SJCRH30 (cell line): ENCODE measurements around the gene FNDC1. TPM values are rescaled to one million over a fixed set of nuclear protein-coding genes. Genes with fewer than 3 reads are reported as not detected.
A peak's percentile ranks its signal among the peaks of the same experiment; 100 is the strongest.

Experiments used
- DNase-seq, 2 experiments: peaks; one replicate each; pipeline ENCODE4 v3.0.0-alpha.2; 2015 to 2020
- H3K27ac ChIP-seq: fragments of 250-450 bp; sonication (Bioruptor Pico); 2 replicates; pipeline ENCODE4 v1.5.1; 2020; ENCODE audit warnings: mild to moderate bottlenecking, moderate library complexity
- H3K27me3 ChIP-seq: fragments of 250-450 bp; sonication (Bioruptor Pico); 2 replicates; pipeline ENCODE4 v1.5.1; 2020; ENCODE audit warnings: mild to moderate bottlenecking, moderate library complexity
- H3K36me3 ChIP-seq: fragments of 250-450 bp; sonication (Bioruptor Pico); 2 replicates; pipeline ENCODE4 v1.5.1; 2020; ENCODE audit warnings: mild to moderate bottlenecking, moderate library complexity
- H3K4me1 ChIP-seq: fragments of 250-450 bp; sonication (Bioruptor Pico); 2 replicates; pipeline ENCODE4 v1.5.1; 2020; ENCODE audit warnings: mild to moderate bottlenecking, moderate library complexity
- H3K4me3 ChIP-seq: fragments of 250-450 bp; sonication (Bioruptor Pico); 2 replicates; pipeline ENCODE4 v1.5.1; 2020; ENCODE audit warnings: mild to moderate bottlenecking, moderate library complexity
- H3K9me3 ChIP-seq: fragments of 250-450 bp; sonication (Bioruptor Pico); replicated peaks from 2 replicates; pipeline ENCODE4 v1.5.1; 2020; ENCODE audit warnings: mild to moderate bottlenecking, moderate library complexity
- total RNA-seq: library from RNA; depleted of rRNA; stranded (reverse); fragments of >200 nt; shearing (Covaris generic); gene quantifications from 2 replicates; pipeline ENCODE4 v1.2.3, GENCODE V29; 2014

The FNDC1 gene
- total RNA-seq, 1 experiment from 2014 or later, result not detected

DNA sequence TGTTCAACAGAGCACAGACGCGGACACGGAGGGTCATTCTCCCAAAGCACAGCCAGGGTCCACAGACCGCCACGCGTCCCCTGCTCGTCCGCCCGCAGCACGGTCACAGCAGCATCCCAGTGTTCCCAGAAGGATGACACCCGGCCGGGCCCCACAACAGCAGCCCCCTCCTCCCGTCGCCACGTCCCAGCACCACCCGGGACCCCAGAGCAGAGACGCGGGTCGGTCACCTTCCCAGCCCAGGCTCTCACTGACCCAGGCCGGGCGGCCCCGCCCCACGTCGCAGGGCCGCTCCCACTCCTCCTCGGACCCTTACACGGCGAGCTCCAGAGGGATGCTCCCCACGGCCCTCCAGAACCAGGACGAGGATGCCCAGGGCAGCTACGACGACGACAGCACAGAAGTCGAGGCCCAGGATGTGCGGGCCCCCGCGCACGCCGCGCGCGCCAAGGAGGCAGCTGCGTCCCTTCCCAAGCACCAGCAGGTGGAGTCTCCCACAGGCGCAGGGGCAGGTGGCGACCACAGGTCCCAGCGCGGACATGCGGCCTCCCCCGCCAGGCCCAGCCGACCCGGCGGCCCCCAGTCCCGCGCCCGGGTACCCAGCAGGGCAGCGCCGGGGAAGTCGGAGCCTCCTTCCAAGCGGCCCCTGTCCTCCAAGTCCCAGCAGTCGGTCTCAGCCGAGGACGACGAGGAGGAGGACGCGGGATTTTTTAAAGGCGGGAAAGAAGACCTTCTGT, 64.3 kb downstream of the FNDC1 start:
- H3K4me3 ChIP-seq, result no peak overlapping the region
- H3K9me3 ChIP-seq, result no peaks in the 10 kb centered on the region
- no peaks in the 10 kb centered on the region for H3K4me1 ChIP-seq
- DNase-seq, result no peak
- no peaks in the 10 kb centered on the region for H3K36me3 ChIP-seq
- no peak overlapping the region for H3K27ac ChIP-seq
- peaks cover 5% of the 10 kb centered on the region; the same call in 1 of the 2 replicates for H3K27me3 ChIP-seq

DNA sequence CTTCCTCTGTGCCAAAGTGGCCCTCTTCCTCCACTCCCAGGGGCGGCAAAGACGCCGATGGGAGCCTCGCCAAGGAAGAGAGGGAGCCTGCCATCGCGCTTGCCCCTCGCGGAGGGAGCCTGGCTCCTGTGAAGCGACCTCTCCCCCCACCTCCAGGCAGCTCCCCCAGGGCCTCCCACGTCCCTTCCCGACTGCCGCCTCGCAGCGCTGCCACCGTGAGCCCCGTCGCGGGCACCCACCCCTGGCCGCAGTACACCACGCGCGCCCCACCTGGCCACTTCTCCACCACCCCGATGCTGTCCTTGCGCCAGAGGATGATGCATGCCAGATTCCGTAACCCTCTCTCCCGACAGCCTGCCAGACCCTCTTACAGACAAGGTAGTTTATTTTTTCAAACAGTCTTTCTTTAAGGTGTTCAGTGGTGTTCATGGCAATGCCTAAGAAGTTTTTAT, 64.9 kb downstream of the FNDC1 start:
- H3K36me3 ChIP-seq, result no peaks in the 10 kb centered on the region
- no peak overlapping the region for H3K4me3 ChIP-seq

GRCh38 chr6:159238920-159239558, 69.8 kb downstream of the FNDC1 start:
- Histone ChIP-seq H3K4me3 (no peak overlapping the region), H3K36me3 (no peaks in the 10 kb centered on the region), H3K27me3 (no peaks in the 10 kb centered on the region), H3K27ac (no peak overlapping the region), H3K4me1 (no peaks in the 10 kb centered on the region), H3K9me3 (no peaks in the 10 kb centered on the region)
- no peak for DNase-seq

More for the DNA sequence above, 64.9 kb downstream of the FNDC1 start:
- H3K9me3 ChIP-seq, result no peaks in the 10 kb centered on the region
- H3K27ac ChIP-seq, result no peak overlapping the region
- no peak for DNase-seq
- peaks cover 5% of the 10 kb centered on the region; the same call in 1 of the 2 replicates for H3K27me3 ChIP-seq
- H3K4me1 ChIP-seq, result no peaks in the 10 kb centered on the region

- no peak for DNase-seq
- H3K4me1 ChIP-seq, result no peaks in the 10 kb centered on the region
- H3K36me3 ChIP-seq, result no peaks in the 10 kb centered on the region
- H3K27ac ChIP-seq, result no peak overlapping the region
- H3K27me3 ChIP-seq, result no peaks in the 10 kb centered on the region
- H3K9me3 ChIP-seq, result no peaks in the 10 kb centered on the region
- no peak overlapping the region for H3K4me3 ChIP-seq
Measured at GRCh38 chr6:159249128-159249527, 79.9 kb downstream of the FNDC1 start.

GRCh38 chr6:159249752-159250151, 80.6 kb downstream of the FNDC1 start:
- Histone ChIP-seq H3K4me3 (no peak overlapping the region), H3K27ac (no peak overlapping the region), H3K36me3 (no peaks in the 10 kb centered on the region), H3K4me1 (no peaks in the 10 kb centered on the region), H3K9me3 (no peaks in the 10 kb centered on the region), H3K27me3 (no peaks in the 10 kb centered on the region)
- DNase-seq, result peak in 1 of 2 experiments; percentile 2

DNA sequence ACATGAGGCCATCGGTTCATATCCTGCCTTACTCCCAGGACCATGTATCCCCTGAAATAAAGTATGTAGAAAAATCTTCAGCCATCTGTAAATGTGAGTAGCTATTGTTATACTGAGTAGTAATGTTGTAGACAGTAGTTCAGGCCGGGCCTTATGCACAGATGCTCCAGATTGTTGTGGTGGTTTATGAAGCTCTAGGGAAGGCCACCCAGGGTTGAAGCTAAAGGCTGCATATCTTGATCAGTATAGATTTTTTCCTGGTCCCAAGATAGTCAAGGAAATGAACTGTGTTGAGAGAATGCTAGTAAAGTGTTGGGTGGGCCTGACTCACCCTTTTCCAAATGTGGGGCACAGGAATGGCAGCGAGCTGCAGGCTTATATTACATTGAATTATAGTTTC, 81.4 kb downstream of the FNDC1 start:
- H3K36me3 ChIP-seq, result no peaks in the 10 kb centered on the region
- H3K4me3 ChIP-seq, result no peak overlapping the region
- no peaks in the 10 kb centered on the region for H3K9me3 ChIP-seq
- H3K27ac ChIP-seq, result no peak overlapping the region
- no peaks in the 10 kb centered on the region for H3K4me1 ChIP-seq
- no peaks in the 10 kb centered on the region for H3K27me3 ChIP-seq
- no peak for DNase-seq

DNA sequence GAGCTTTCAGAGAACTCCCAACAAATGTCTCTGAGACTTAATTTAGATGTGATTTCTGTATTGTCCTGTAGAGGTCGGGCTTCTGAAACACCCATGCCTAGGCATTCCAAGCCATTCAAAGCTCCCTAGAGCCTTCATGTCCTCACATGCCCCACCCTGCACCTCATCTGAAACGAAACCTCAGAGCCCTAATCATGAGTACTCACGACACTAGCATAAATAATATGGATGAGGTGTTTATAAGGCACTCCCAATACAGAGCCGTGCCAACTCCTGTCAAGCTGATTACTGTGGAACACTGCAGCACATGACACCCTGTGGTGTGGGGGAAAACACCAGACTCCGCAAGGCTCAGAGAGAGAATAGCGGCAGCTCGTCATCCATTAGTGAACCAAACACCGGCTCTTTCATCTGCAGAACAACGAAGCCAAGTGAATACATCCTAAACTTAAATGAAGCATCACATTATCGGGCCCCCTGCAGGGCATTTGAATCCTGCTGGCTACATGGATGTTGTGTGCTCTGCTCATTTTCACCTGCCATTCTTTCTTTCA, 83.8 kb downstream of the FNDC1 start:
- no peaks in the 10 kb centered on the region for H3K27me3 ChIP-seq
- peak in 1 of 2 experiments; percentile 60 for DNase-seq
- H3K36me3 ChIP-seq, result no peaks in the 10 kb centered on the region
- H3K4me3 ChIP-seq, result no peak overlapping the region
- no peaks in the 10 kb centered on the region for H3K9me3 ChIP-seq
- H3K27ac ChIP-seq, result no peak overlapping the region
- no peaks in the 10 kb centered on the region for H3K4me1 ChIP-seq

- no peak overlapping the region for H3K27ac ChIP-seq
- H3K36me3 ChIP-seq, result no peaks in the 10 kb centered on the region
- H3K4me1 ChIP-seq, result no peaks in the 10 kb centered on the region
- H3K27me3 ChIP-seq, result no peaks in the 10 kb centered on the region
- no peak overlapping the region for H3K4me3 ChIP-seq
- DNase-seq, result no peak
- H3K9me3 ChIP-seq, result no peaks in the 10 kb centered on the region
Measured at GRCh38 chr6:159254186-159254585, 85.0 kb downstream of the FNDC1 start.

- H3K4me1 ChIP-seq, result no peaks in the 10 kb centered on the region
- H3K9me3 ChIP-seq, result no peaks in the 10 kb centered on the region
- H3K27ac ChIP-seq, result no peak overlapping the region
- H3K27me3 ChIP-seq, result no peaks in the 10 kb centered on the region
- no peak overlapping the region for H3K4me3 ChIP-seq
- no peak for DNase-seq
- no peaks in the 10 kb centered on the region for H3K36me3 ChIP-seq
Measured at GRCh38 chr6:159255434-159255951, 86.3 kb downstream of the FNDC1 start.

DNA sequence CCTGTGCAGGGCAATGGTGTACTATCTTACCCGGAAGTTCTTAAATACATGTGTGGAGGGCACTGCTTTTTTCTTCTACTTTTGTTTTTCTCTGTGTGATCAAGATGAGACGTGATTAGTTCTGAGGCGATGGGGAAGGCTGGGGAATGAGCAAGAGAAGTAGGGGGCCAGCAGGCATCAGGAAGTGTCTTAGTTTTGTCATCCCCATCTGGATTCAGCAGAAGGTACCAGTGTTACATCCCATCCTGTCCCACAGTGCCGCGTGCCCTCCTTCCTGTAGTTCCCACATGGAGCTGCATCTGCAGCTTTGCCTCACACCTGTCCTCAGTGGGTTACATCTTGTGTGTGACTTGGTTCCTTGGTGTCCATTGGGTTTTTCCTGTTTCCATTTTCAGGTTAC, 86.9 kb downstream of the FNDC1 start:
- no peak overlapping the region for H3K27ac ChIP-seq
- H3K27me3 ChIP-seq, result 0 out of 2 replicates have a peak, but pooled peaks cover 4% of the 10 kb centered on the region
- no peak for DNase-seq
- H3K4me1 ChIP-seq, result no peaks in the 10 kb centered on the region
- no peaks in the 10 kb centered on the region for H3K36me3 ChIP-seq
- H3K4me3 ChIP-seq, result no peak overlapping the region
- H3K9me3 ChIP-seq, result no peaks in the 10 kb centered on the region

DNA sequence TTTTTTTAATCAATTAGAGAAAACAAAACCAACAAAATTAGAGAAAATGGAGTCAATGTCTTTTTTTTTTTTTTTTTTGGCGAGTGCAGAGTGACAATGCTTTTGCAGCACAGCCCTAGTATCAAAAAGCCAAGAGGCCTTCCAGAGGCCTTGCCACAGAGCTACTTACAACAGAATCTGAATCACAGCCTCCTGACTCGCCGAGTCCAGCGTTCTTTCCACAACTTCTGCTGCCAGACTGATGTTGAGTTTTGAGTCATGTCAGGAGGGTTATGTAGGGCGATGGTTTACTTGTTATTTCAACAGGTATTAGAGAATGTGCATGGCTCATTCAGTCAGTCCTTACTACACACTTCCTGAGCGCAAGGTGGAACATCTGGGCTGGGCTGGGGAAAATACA, 88.6 kb downstream of the FNDC1 start:
- no peaks in the 10 kb centered on the region for H3K9me3 ChIP-seq
- no peak overlapping the region for H3K27ac ChIP-seq
- H3K27me3 ChIP-seq, result peaks cover 7% of the 10 kb centered on the region; the same call in 1 of the 2 replicates
- H3K4me1 ChIP-seq, result no peaks in the 10 kb centered on the region
- H3K36me3 ChIP-seq, result no peaks in the 10 kb centered on the region
- no peak overlapping the region for H3K4me3 ChIP-seq
- DNase-seq, result no peak

GRCh38 chr6:159259441-159260125, 90.4 kb downstream of the FNDC1 start:
- Histone ChIP-seq H3K36me3 (no peaks in the 10 kb centered on the region), H3K4me3 (no peak overlapping the region), H3K4me1 (no peaks in the 10 kb centered on the region), H3K27me3 (peaks cover 7% of the 10 kb centered on the region; the same call in 1 of the 2 replicates), H3K9me3 (no peaks in the 10 kb centered on the region), H3K27ac (no peak overlapping the region)
- DNase-seq, result no peak

- DNase-seq, result no peak
- Histone ChIP-seq H3K27ac (no peak overlapping the region), H3K4me3 (no peak overlapping the region), H3K4me1 (no peaks in the 10 kb centered on the region), H3K9me3 (no peaks in the 10 kb centered on the region), H3K36me3 (no peaks in the 10 kb centered on the region), H3K27me3 (peaks cover 7% of the 10 kb centered on the region; the same call in 1 of the 2 replicates)
Measured at GRCh38 chr6:159260208-159260607, 91.0 kb downstream of the FNDC1 start.

GRCh38 chr6:159261995-159262394, 92.8 kb downstream of the FNDC1 start:
- no peak overlapping the region for H3K27ac ChIP-seq
- H3K9me3 ChIP-seq, result no peaks in the 10 kb centered on the region
- no peak overlapping the region for H3K4me3 ChIP-seq
- DNase-seq, result no peak
- H3K27me3 ChIP-seq, result peaks cover 7% of the 10 kb centered on the region; the same call in 1 of the 2 replicates
- no peaks in the 10 kb centered on the region for H3K4me1 ChIP-seq
- H3K36me3 ChIP-seq, result no peaks in the 10 kb centered on the region
